Measurements from ENCODE around the gene ACTG2.
"Not testable (repeated sequence)": the region's sequence is repeated elsewhere in the genome, so short reads cannot be mapped to it uniquely, and the experiment has no call there.

The ACTG2 gene

GRCh38 chr2:73930386-73930785 lies 37.6 kb downstream of the ACTG2 start:
- Mint-ChIP-seq H3K4me1 (ENCODE audit: low read depth) (peaks cover 76% of the 10 kb centered on the region), H3K9me3 (no peaks in the 10 kb centered on the region), H3K27me3 (no peaks in the 10 kb centered on the region), H3K4me3 (no peak overlapping the region), H3K36me3 (ENCODE audit: low read depth) (peaks cover 57% of the 10 kb centered on the region), H3K27ac (no peak overlapping the region)
- DNase-seq = no peak

- H3K27ac Mint-ChIP-seq = peak overlapping the region; percentile 92
- H3K9me3 Mint-ChIP-seq = no peaks in the 10 kb centered on the region
- H3K4me3 Mint-ChIP-seq = peak overlapping the region; percentile 39
- peaks cover 69% of the 10 kb centered on the region for H3K36me3 Mint-ChIP-seq (ENCODE audit: low read depth)
- peak; percentile 49 for DNase-seq
- peaks cover 81% of the 10 kb centered on the region for H3K4me1 Mint-ChIP-seq (ENCODE audit: low read depth)
- no peaks in the 10 kb centered on the region for H3K27me3 Mint-ChIP-seq
Measured at GRCh38 chr2:73931531-73932500, 39.0 kb downstream of the ACTG2 start.

- Mint-ChIP-seq H3K27me3 (no peaks in the 10 kb centered on the region), H3K9me3 (no peaks in the 10 kb centered on the region), H3K4me1 (ENCODE audit: low read depth) (peaks cover 88% of the 10 kb centered on the region), H3K27ac (peak overlapping the region; percentile 57), H3K4me3 (peak overlapping the region; percentile 26), H3K36me3 (ENCODE audit: low read depth) (peaks cover 78% of the 10 kb centered on the region)
- no peak for DNase-seq
Measured at GRCh38 chr2:73933194-73933593, 40.4 kb downstream of the ACTG2 start.

- no peaks in the 10 kb centered on the region for H3K27me3 Mint-ChIP-seq
- no peak for DNase-seq
- peaks cover 86% of the 10 kb centered on the region for H3K36me3 Mint-ChIP-seq (ENCODE audit: low read depth)
- no peaks in the 10 kb centered on the region for H3K9me3 Mint-ChIP-seq
- peaks cover 89% of the 10 kb centered on the region for H3K4me1 Mint-ChIP-seq (ENCODE audit: low read depth)
- no peak overlapping the region for H3K27ac Mint-ChIP-seq
- H3K4me3 Mint-ChIP-seq = no peak overlapping the region
Measured at GRCh38 chr2:73935641-73936040, 42.8 kb downstream of the ACTG2 start.

GRCh38 chr2:73937103-73937885 lies 44.5 kb downstream of the ACTG2 start:
- no peak overlapping the region for H3K4me3 Mint-ChIP-seq
- DNase-seq = no peak
- H3K4me1 Mint-ChIP-seq (ENCODE audit: low read depth) = peaks cover 86% of the 10 kb centered on the region
- peaks cover 92% of the 10 kb centered on the region for H3K36me3 Mint-ChIP-seq (ENCODE audit: low read depth)
- no peak overlapping the region for H3K27ac Mint-ChIP-seq
- H3K9me3 Mint-ChIP-seq = no peaks in the 10 kb centered on the region
- H3K27me3 Mint-ChIP-seq = no peaks in the 10 kb centered on the region

- Mint-ChIP-seq H3K9me3 (no peaks in the 10 kb centered on the region), H3K36me3 (ENCODE audit: low read depth) (peaks cover 92% of the 10 kb centered on the region), H3K27me3 (no peaks in the 10 kb centered on the region), H3K4me1 (ENCODE audit: low read depth) (peaks cover 85% of the 10 kb centered on the region), H3K27ac (no peak overlapping the region), H3K4me3 (no peak overlapping the region)
- DNase-seq = no peak
Measured at GRCh38 chr2:73937899-73938298, 45.1 kb downstream of the ACTG2 start.

GRCh38 chr2:73938718-73939352 lies 46.0 kb downstream of the ACTG2 start:
- peaks cover 91% of the 10 kb centered on the region for H3K36me3 Mint-ChIP-seq (ENCODE audit: low read depth)
- H3K4me3 Mint-ChIP-seq = peak overlapping the region; percentile 21
- H3K27me3 Mint-ChIP-seq = no peaks in the 10 kb centered on the region
- H3K4me1 Mint-ChIP-seq (ENCODE audit: low read depth) = peaks cover 83% of the 10 kb centered on the region
- peak overlapping the region; percentile 87 for H3K27ac Mint-ChIP-seq
- H3K9me3 Mint-ChIP-seq = no peaks in the 10 kb centered on the region
- no peak for DNase-seq

- Mint-ChIP-seq H3K4me3 (no peak overlapping the region), H3K9me3 (no peaks in the 10 kb centered on the region), H3K36me3 (ENCODE audit: low read depth) (peaks cover 90% of the 10 kb centered on the region), H3K27me3 (no peaks in the 10 kb centered on the region), H3K4me1 (ENCODE audit: low read depth) (peaks cover 84% of the 10 kb centered on the region), H3K27ac (peak overlapping the region; percentile 87)
- peak; percentile 50 for DNase-seq
Measured at GRCh38 chr2:73939419-73939818, 46.6 kb downstream of the ACTG2 start.

GRCh38 chr2:73940066-73940465 lies 47.3 kb downstream of the ACTG2 start:
- not testable (repeated sequence) for H3K9me3 Mint-ChIP-seq, H3K27me3 Mint-ChIP-seq, H3K4me3 Mint-ChIP-seq, DNase-seq
- Mint-ChIP-seq H3K36me3 (ENCODE audit: low read depth) (peaks cover 92% of the 10 kb centered on the region), H3K4me1 (ENCODE audit: low read depth) (peaks cover 89% of the 10 kb centered on the region), H3K27ac (peak overlapping the region; percentile 87)

- peak overlapping the region; percentile 50 for H3K27ac Mint-ChIP-seq
- H3K9me3 Mint-ChIP-seq = no peaks in the 10 kb centered on the region
Measured at GRCh38 chr2:73942664-73943063, 49.9 kb downstream of the ACTG2 start.

GRCh38 chr2:73944714-73945113 lies 51.9 kb downstream of the ACTG2 start:
- no peaks in the 10 kb centered on the region for H3K27me3 Mint-ChIP-seq
- H3K4me3 Mint-ChIP-seq = peak overlapping the region; percentile 26
- peak overlapping the region; percentile 48 for H3K27ac Mint-ChIP-seq
- no peaks in the 10 kb centered on the region for H3K9me3 Mint-ChIP-seq
- peaks cover 91% of the 10 kb centered on the region for H3K36me3 Mint-ChIP-seq (ENCODE audit: low read depth)
- no peak for DNase-seq
- H3K4me1 Mint-ChIP-seq (ENCODE audit: low read depth) = peaks cover 88% of the 10 kb centered on the region

More at GRCh38 chr2:73942664-73943063, 49.9 kb downstream of the ACTG2 start:
- peaks cover 88% of the 10 kb centered on the region for H3K4me1 Mint-ChIP-seq (ENCODE audit: low read depth)
- DNase-seq = no peak
- H3K4me3 Mint-ChIP-seq = no peak overlapping the region
- peaks cover 91% of the 10 kb centered on the region for H3K36me3 Mint-ChIP-seq (ENCODE audit: low read depth)
- H3K27me3 Mint-ChIP-seq = no peaks in the 10 kb centered on the region

GRCh38 chr2:73946215-73946614 lies 53.4 kb downstream of the ACTG2 start:
- peaks cover 88% of the 10 kb centered on the region for H3K4me1 Mint-ChIP-seq (ENCODE audit: low read depth)
- no peak for DNase-seq
- peak overlapping the region; percentile 34 for H3K27ac Mint-ChIP-seq
- H3K27me3 Mint-ChIP-seq = no peaks in the 10 kb centered on the region
- H3K9me3 Mint-ChIP-seq = no peaks in the 10 kb centered on the region
- no peak overlapping the region for H3K4me3 Mint-ChIP-seq
- H3K36me3 Mint-ChIP-seq (ENCODE audit: low read depth) = peaks cover 91% of the 10 kb centered on the region

GRCh38 chr2:73946666-73947065 lies 53.9 kb downstream of the ACTG2 start:
- no peak for DNase-seq
- no peaks in the 10 kb centered on the region for H3K9me3 Mint-ChIP-seq
- H3K27me3 Mint-ChIP-seq = no peaks in the 10 kb centered on the region
- H3K4me1 Mint-ChIP-seq (ENCODE audit: low read depth) = peaks cover 90% of the 10 kb centered on the region
- H3K36me3 Mint-ChIP-seq (ENCODE audit: low read depth) = peaks cover 93% of the 10 kb centered on the region
- no peak overlapping the region for H3K4me3 Mint-ChIP-seq
- peak overlapping the region; percentile 60 for H3K27ac Mint-ChIP-seq

- Mint-ChIP-seq H3K4me1 (ENCODE audit: low read depth) (peaks cover 94% of the 10 kb centered on the region), H3K36me3 (ENCODE audit: low read depth) (peaks cover 94% of the 10 kb centered on the region), H3K9me3 (no peaks in the 10 kb centered on the region), H3K4me3 (no peak overlapping the region), H3K27me3 (no peaks in the 10 kb centered on the region), H3K27ac (peak overlapping the region; percentile 0)
- DNase-seq = no peak
Measured at GRCh38 chr2:73947412-73948018, 54.7 kb downstream of the ACTG2 start.

All from activated T-cell treated with anti-CD3 and anti-CD28 coated beads, Interleukin-2, amount 50 U/mL, for 24 hours (primary cell).